GM19238 (cell line): ENCODE data around the gene CBL.
"Not testable (repeated sequence)": the region's sequence is repeated elsewhere in the genome, so short reads cannot be mapped to it uniquely, and the experiment has no call there.

Experiments used
- DNase-seq: peaks from one replicate; pipeline ENCODE4 v3.0.0; 2011; ENCODE audit warnings: low spot score; ENCODE audit not compliant: insufficient read length

Gene CBL

GRCh38 chr11:119205574-119206510 lies at the start of gene CBL:
CBL (plus strand) TSS chr11:119206339; CDS start chr11:119206418, 79 bp downstream.
- peak; percentile 91 for DNase-seq

GRCh38 chr11:119156496-119156895 lies 49.6 kb upstream of the CBL start:
- DNase-seq, result no peak

- no peak for DNase-seq
These were observed 49.1 kb upstream of the CBL start for GRCh38 chr11:119157063-119157462.

GRCh38 chr11:119158467-119158866 lies 47.7 kb upstream of the CBL start:
- DNase-seq, result no peak

GRCh38 chr11:119160151-119160550 lies 46.0 kb upstream of the CBL start:
- no peak for DNase-seq

GRCh38 chr11:119161871-119162270 lies 44.3 kb upstream of the CBL start:
- DNase-seq, result no peak

- DNase-seq, result no peak
These were observed 39.6 kb upstream of the CBL start for GRCh38 chr11:119166368-119167076.

GRCh38 chr11:119167077-119167458 lies 39.1 kb upstream of the CBL start:
- not testable (repeated sequence) for DNase-seq

GRCh38 chr11:119167933-119168332 lies 38.2 kb upstream of the CBL start:
- DNase-seq, result no peak

- DNase-seq, result peak; percentile 98
These were observed 37.5 kb upstream of the CBL start, which contains the start of gene NLRX1 for GRCh38 chr11:119168471-119169281. NLRX1 (plus strand) TSS chr11:119168725; CDS start chr11:119171404, 2,679 bp downstream.

GRCh38 chr11:119169282-119169719 lies 36.8 kb upstream of the CBL start:
- DNase-seq, result peak; percentile 53

- DNase-seq, result no peak
These were observed 33.6 kb upstream of the CBL start for GRCh38 chr11:119172513-119172912.

- DNase-seq, result no peak
These were observed 32.7 kb upstream of the CBL start for GRCh38 chr11:119173453-119173852.

- DNase-seq, result no peak
These were observed 30.6 kb upstream of the CBL start for GRCh38 chr11:119175493-119176077.

GRCh38 chr11:119178166-119178680 lies 27.9 kb upstream of the CBL start:
- no peak for DNase-seq

GRCh38 chr11:119179342-119179741 lies 26.8 kb upstream of the CBL start:
- no peak for DNase-seq

GRCh38 chr11:119179983-119180382 lies 26.2 kb upstream of the CBL start:
- DNase-seq, result no peak

GRCh38 chr11:119180729-119181676 lies 25.1 kb upstream of the CBL start:
- DNase-seq, result no peak

- DNase-seq, result no peak
These were observed 24.3 kb upstream of the CBL start for GRCh38 chr11:119181677-119182412.
